A673 (cell line): ENCODE measurements around the gene SLC41A2. TPM values are rescaled to one million over a fixed set of nuclear protein-coding genes. Genes with fewer than 3 reads are reported as not detected.

Experiments
- Bru-seq: library from RNA; stranded (reverse); fragments of 400-500 nt; gene quantifications from one replicate; lab custom pipeline; 2021; lab: Mats Ljungman, UMichigan
- BruChase-seq, 2 experiments: library from RNA; stranded (reverse); fragments of 400-500 nt; gene quantifications; one replicate each; lab custom pipeline; 2021; lab: Mats Ljungman, UMichigan
- BruUV-seq: library from RNA; stranded (reverse); fragments of 400-500 nt; replicated peaks from 2 replicates; lab custom pipeline; 2021; lab: Mats Ljungman, UMichigan
- CTCF ChIA-PET: fragments of 300-600 bp; sonication (Branson Sonifier 250); formaldehyde crosslinking; loops from one replicate; lab custom pipeline; 2022; ENCODE audit warnings: antibody characterized with exemption; lab: Charles Lee
- POLR2A ChIA-PET: fragments of 300-600 bp; sonication (Branson Sonifier 250); formaldehyde crosslinking; loops from one replicate; lab custom pipeline; 2022; ENCODE audit warnings: antibody characterized with exemption; ENCODE audit not compliant: low non-redundant PET; lab: Charles Lee
- DNase-seq: peaks from one replicate; pipeline ENCODE4 v3.0.0-alpha.2; 2015; ENCODE audit warnings: low spot score
- H3K27ac ChIP-seq: fragments of 200-600 bp; sonication (generic); 2 replicates; pipeline ENCODE4 v1.5.1; 2016; ENCODE audit warnings: mixed run types, low read depth, mild to moderate bottlenecking, mixed read lengths, antibody characterized with exemption, low read length; ENCODE audit not compliant: poor library complexity, severe bottlenecking
- H3K27me3 ChIP-seq: fragments of 200-600 bp; sonication (generic); replicated peaks from 2 replicates; pipeline ENCODE4 v1.6.1; 2017; ENCODE audit warnings: mixed run types, low read depth, mild to moderate bottlenecking, mixed read lengths, antibody characterized with exemption, low read length; ENCODE audit not compliant: insufficient read depth, poor library complexity
- H3K36me3 ChIP-seq: fragments of 200-600 bp; sonication (generic); 2 replicates; pipeline ENCODE4 v1.6.1; 2016; ENCODE audit warnings: mixed run types, mild to moderate bottlenecking, mixed read lengths, antibody characterized with exemption, low read length; ENCODE audit not compliant: insufficient read depth, poor library complexity, severe bottlenecking
- H3K4me1 ChIP-seq: fragments of 200-600 bp; sonication (generic); 2 replicates; pipeline ENCODE4 v1.6.1; 2017; ENCODE audit warnings: mixed run types, mild to moderate bottlenecking, mixed read lengths, antibody characterized with exemption, low read length; ENCODE audit not compliant: insufficient read depth, poor library complexity, severe bottlenecking
- H3K4me3 ChIP-seq: fragments of 200-600 bp; sonication (generic); 2 replicates; pipeline ENCODE4 v1.5.1; 2016; ENCODE audit warnings: low read depth, mixed run types, mild to moderate bottlenecking, mixed read lengths, low read length; ENCODE audit not compliant: poor library complexity, severe bottlenecking
- H3K9me3 ChIP-seq: fragments of 200-600 bp; sonication (generic); 2 replicates; pipeline ENCODE4 v1.6.1; 2016; ENCODE audit warnings: mixed run types, low read depth, mild to moderate bottlenecking, mixed read lengths, antibody characterized with exemption, low read length; ENCODE audit not compliant: poor library complexity, severe bottlenecking
- EZH2 ChIP-seq: fragments of 200-600 bp; sonication (generic); IDR thresholded peaks from 2 replicates; pipeline ENCODE4 v1.6.1; 2017; ENCODE audit warnings: borderline replicate concordance, low read depth, mild to moderate bottlenecking, mixed read lengths, antibody characterized with exemption, low read length; ENCODE audit not compliant: poor library complexity, severe bottlenecking
- intact Hi-C: fragments of 100-400 bp; cut with micrococcal nuclease; formaldehyde crosslinking; loops from one replicate; pipeline ENCODE4 v1.10.0; 2022; ENCODE audit not compliant: unreplicated experiment
- long read RNA-seq: library from polyadenylated mRNA; stranded (forward); transcript quantifications from one replicate; pipeline ENCODE4 v2.0.0, GENCODE V29; 2022
- total RNA-seq: library from RNA; stranded (reverse); gene quantifications from 2 replicates; pipeline ENCODE4 v1.2.3, GENCODE V29; 2021
- TF ChIP-seq, protein P1 (sequence below): fragments of 300-800, 200-600 bp; sonication (generic); conservative IDR thresholded peaks from 2 replicates; pipeline ENCODE4 v1.5.1; 2017; ENCODE audit warnings: low read depth, mild to moderate bottlenecking, antibody characterized with exemption, low read length, moderate library complexity, mixed read lengths

Gene SLC41A2
- total RNA-seq (0.24 and 0.35 TPM in 2 replicates), Bru-seq, nascent RNA (percentile 19 among the genes with signal in this experiment), BruChase-seq, experiment 1, labeled RNA remaining after a 2-hour chase (percentile 20 among the genes with signal in this experiment), BruChase-seq, experiment 2, labeled RNA remaining after a 6-hour chase (percentile 16 among the genes with signal in this experiment)
- long read RNA-seq, partial matches to known transcripts: 0 of 2 reads
- long read RNA-seq, other reads (novel, unspliced or antisense): 2 of 2 reads

- no TSS peak for BruUV-seq
- peaks cover 44% of the 10 kb centered on the region for H3K27me3 ChIP-seq
- no peak within 1 kb of the TSS for H3K27ac ChIP-seq
- peak within 1 kb of the TSS; percentile 58 for H3K4me3 ChIP-seq
- H3K36me3 ChIP-seq: no peaks in the 10 kb centered on the region
- peak; percentile 68 for DNase-seq
- intact Hi-C loops: no loop called here
- H3K9me3 ChIP-seq: no peaks in the 10 kb centered on the region
- ChIA-PET CTCF (interaction anchor here (0.5 to 1.6 kb wide), 2 partner anchors 17 to 576 kb away, joined by 3 to 5 read pairs; no protein-coding TSS in a partner anchor), POLR2A (no interaction called here)
- peaks cover 2% of the 10 kb centered on the region for H3K4me1 ChIP-seq
- TF ChIP-seq, protein P1, sequence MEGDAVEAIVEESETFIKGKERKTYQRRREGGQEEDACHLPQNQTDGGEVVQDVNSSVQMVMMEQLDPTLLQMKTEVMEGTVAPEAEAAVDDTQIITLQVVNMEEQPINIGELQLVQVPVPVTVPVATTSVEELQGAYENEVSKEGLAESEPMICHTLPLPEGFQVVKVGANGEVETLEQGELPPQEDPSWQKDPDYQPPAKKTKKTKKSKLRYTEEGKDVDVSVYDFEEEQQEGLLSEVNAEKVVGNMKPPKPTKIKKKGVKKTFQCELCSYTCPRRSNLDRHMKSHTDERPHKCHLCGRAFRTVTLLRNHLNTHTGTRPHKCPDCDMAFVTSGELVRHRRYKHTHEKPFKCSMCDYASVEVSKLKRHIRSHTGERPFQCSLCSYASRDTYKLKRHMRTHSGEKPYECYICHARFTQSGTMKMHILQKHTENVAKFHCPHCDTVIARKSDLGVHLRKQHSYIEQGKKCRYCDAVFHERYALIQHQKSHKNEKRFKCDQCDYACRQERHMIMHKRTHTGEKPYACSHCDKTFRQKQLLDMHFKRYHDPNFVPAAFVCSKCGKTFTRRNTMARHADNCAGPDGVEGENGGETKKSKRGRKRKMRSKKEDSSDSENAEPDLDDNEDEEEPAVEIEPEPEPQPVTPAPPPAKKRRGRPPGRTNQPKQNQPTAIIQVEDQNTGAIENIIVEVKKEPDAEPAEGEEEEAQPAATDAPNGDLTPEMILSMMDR: no peak
- no peak for TF ChIP-seq EZH2
Observed at GRCh38 chr12:104958001-104958804, at the start of gene SLC41A2. SLC41A2 (minus strand) TSS chr12:104958290; CDS start chr12:104928527, 29,763 bp downstream.

DNA sequence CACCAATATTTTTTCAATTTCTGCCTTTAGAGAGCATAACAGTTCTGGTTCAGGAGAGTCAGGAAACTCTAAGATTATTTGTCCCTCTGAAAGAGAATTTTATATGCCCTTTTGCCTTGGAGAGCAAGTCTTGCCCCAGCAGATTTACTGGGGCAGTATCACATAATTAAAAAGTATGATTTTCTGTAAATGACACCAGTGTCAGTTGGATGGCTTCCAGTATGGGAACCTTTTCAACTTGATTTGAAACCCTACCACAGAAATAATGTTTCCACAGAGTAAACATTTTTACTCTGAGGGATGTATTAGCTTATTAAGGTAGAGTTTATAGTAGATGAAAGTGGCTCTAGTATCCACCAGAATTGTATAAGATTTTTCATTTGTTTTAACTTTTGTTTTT lies 43.4 kb upstream of the SLC41A2 start:
- TF ChIP-seq, protein P1: no peak
- TF ChIP-seq EZH2: no peak
- no peak overlapping the region for H3K27ac ChIP-seq
- no peaks in the 10 kb centered on the region for H3K9me3 ChIP-seq
- DNase-seq: no peak
- H3K36me3 ChIP-seq: peaks cover 5% of the 10 kb centered on the region
- POLR2A ChIA-PET: no interaction called here
- no TSS peak for BruUV-seq
- intact Hi-C loops: no loop called here
- H3K4me1 ChIP-seq: no peaks in the 10 kb centered on the region
- no peak overlapping the region for H3K4me3 ChIP-seq
- H3K27me3 ChIP-seq: no peaks in the 10 kb centered on the region
- CTCF ChIA-PET: no interaction called here

GRCh38 chr12:104999347-104999685 lies 41.2 kb upstream of the SLC41A2 start:
- no peaks in the 10 kb centered on the region for H3K27me3 ChIP-seq
- intact Hi-C loops: no loop called here
- no peak for TF ChIP-seq EZH2
- TF ChIP-seq, protein P1: no peak
- no peak for DNase-seq
- no TSS peak for BruUV-seq
- ChIA-PET CTCF (no interaction called here), POLR2A (no interaction called here)
- H3K4me1 ChIP-seq: no peaks in the 10 kb centered on the region
- no peak overlapping the region for H3K4me3 ChIP-seq
- peaks cover 9% of the 10 kb centered on the region for H3K36me3 ChIP-seq
- H3K27ac ChIP-seq: no peak overlapping the region
- H3K9me3 ChIP-seq: no peaks in the 10 kb centered on the region
